Neural cell (in vitro differentiated cells): ENCODE data around the gene DNM3. TPM values are rescaled to one million over a fixed set of nuclear protein-coding genes. Genes with fewer than 3 reads are reported as not detected.

Experiments used
- H2AFZ ChIP-seq: fragments of 200-600, 300-800 bp; sonication (generic), shearing (Covaris generic); 2 replicates; pipeline ENCODE4 v1.6.0; 2014; ENCODE audit warnings: low read depth, mild to moderate bottlenecking, antibody characterized with exemption, low read length, moderate library complexity
- H3F3A ChIP-seq: fragments of 200-600 bp; shearing (Covaris generic); 2 replicates; pipeline ENCODE4 v1.6.1; 2016; ENCODE audit warnings: mild to moderate bottlenecking, moderate library complexity, mixed read lengths, antibody characterized with exemption, low read length; ENCODE audit not compliant: insufficient read depth, poor library complexity, severe bottlenecking
- H3K27ac ChIP-seq: fragments of 200-600, 300-800 bp; sonication (generic), shearing (Covaris generic); 2 replicates; pipeline ENCODE4 v1.5.1; 2014; ENCODE audit warnings: mild to moderate bottlenecking, low read length, moderate library complexity
- H3K27me3 ChIP-seq: fragments of 300-800, 200-600 bp; sonication (generic), shearing (Covaris generic); 2 replicates; pipeline ENCODE4 v1.6.0; 2014; ENCODE audit warnings: mild to moderate bottlenecking, low read depth, low read length, moderate library complexity; ENCODE audit not compliant: insufficient read depth
- H3K36me3 ChIP-seq: fragments of 300-800, 200-600 bp; sonication (generic), shearing (Covaris generic); 2 replicates; pipeline ENCODE4 v1.5.1; 2014; ENCODE audit warnings: mild to moderate bottlenecking, antibody characterized with exemption, low read length, moderate library complexity; ENCODE audit not compliant: insufficient read depth
- H3K4me2 ChIP-seq: fragments of 300-800, 200-600 bp; sonication (generic), shearing (Covaris generic); 2 replicates; pipeline ENCODE4 v1.6.0; 2014; ENCODE audit warnings: mild to moderate bottlenecking, low read length
- H3K4me3 ChIP-seq: fragments of 300-800, 200-600 bp; sonication (generic), shearing (Covaris generic); 2 replicates; pipeline ENCODE4 v1.5.1; 2014; ENCODE audit warnings: mild to moderate bottlenecking, low read length, moderate library complexity
- H3K79me2 ChIP-seq: fragments of 200-600 bp; shearing (Covaris generic); replicated peaks from 2 replicates; pipeline ENCODE4 v1.6.0; 2014; ENCODE audit warnings: mild to moderate bottlenecking, low read length, moderate library complexity; ENCODE audit not compliant: insufficient read depth
- H3K9ac ChIP-seq: fragments of 300-800, 200-600 bp; sonication (generic), shearing (Covaris generic); 2 replicates; pipeline ENCODE4 v1.6.1; 2016; ENCODE audit warnings: mild to moderate bottlenecking, low read length, mixed read lengths
- H3K9me2 ChIP-seq: fragments of 200-600 bp; shearing (Covaris generic); 2 replicates; pipeline ENCODE4 v1.6.1; 2016; ENCODE audit warnings: mild to moderate bottlenecking, low read length, mixed read lengths; ENCODE audit not compliant: insufficient read depth
- H3K9me3 ChIP-seq: fragments of 200-600, 300-800 bp; sonication (generic), shearing (Covaris generic); 2 replicates; pipeline ENCODE4 v1.6.1; 2016; ENCODE audit warnings: mild to moderate bottlenecking, mixed run types, low read length, moderate library complexity, mixed read lengths
- H4K20me1 ChIP-seq: fragments of 200-600 bp; shearing (Covaris generic); 2 replicates; pipeline ENCODE4 v1.6.1; 2016; ENCODE audit warnings: mild to moderate bottlenecking, mixed run types; ENCODE audit not compliant: insufficient read depth
- CTCF ChIP-seq: fragments of 450-650 bp; IDR thresholded peaks from 2 replicates; pipeline ENCODE4 v1.5.1; 2014; ENCODE audit warnings: antibody characterized with exemption, mild to moderate bottlenecking, moderate library complexity; ENCODE audit not compliant: poor library complexity, severe bottlenecking
- EP300 ChIP-seq: fragments of 450-650 bp; conservative IDR thresholded peaks from 2 replicates; pipeline ENCODE4 v1.6.1; 2014; ENCODE audit warnings: antibody characterized with exemption, mild to moderate bottlenecking, moderate library complexity; ENCODE audit not compliant: poor library complexity, severe bottlenecking
- EZH2 ChIP-seq: fragments of 200-600, 300-800 bp; shearing (Covaris generic), sonication (generic); IDR thresholded peaks from 2 replicates; pipeline ENCODE4 v1.6.1; 2014; ENCODE audit warnings: antibody characterized with exemption, low read length, borderline replicate concordance, mild to moderate bottlenecking; ENCODE audit not compliant: insufficient read depth, poor library complexity, severe bottlenecking
- MXI1 ChIP-seq: fragments of 450-650 bp; conservative IDR thresholded peaks from 2 replicates; pipeline ENCODE4 v1.6.1; 2014; ENCODE audit warnings: antibody characterized with exemption, mild to moderate bottlenecking; ENCODE audit not compliant: poor library complexity, severe bottlenecking
- POLR2AphosphoS5 ChIP-seq: IDR thresholded peaks from 2 replicates; pipeline ENCODE4 v1.6.1; 2012
- RAD21 ChIP-seq: fragments of 450-650 bp; conservative IDR thresholded peaks from 2 replicates; pipeline ENCODE4 v1.6.1; 2014; ENCODE audit warnings: antibody characterized with exemption, mild to moderate bottlenecking, moderate library complexity
- SMC3 ChIP-seq: fragments of 450-650 bp; conservative IDR thresholded peaks from 2 replicates; pipeline ENCODE4 v1.6.1; 2014; ENCODE audit warnings: antibody characterized with exemption, mild to moderate bottlenecking, moderate library complexity; ENCODE audit not compliant: poor library complexity
- TAF1 ChIP-seq: IDR thresholded peaks from 2 replicates; pipeline ENCODE4 v1.6.1; 2012; ENCODE audit warnings: low read depth
- polyA plus RNA-seq: library from polyadenylated mRNA; depleted of rRNA; stranded (reverse); fragments of >200 nt; gene quantifications from 2 replicates; pipeline ENCODE4 v1.2.3, GENCODE V29; 2014
- TF ChIP-seq, protein P1 (sequence below): IDR thresholded peaks from 2 replicates; pipeline ENCODE4 v1.6.1; 2012; ENCODE audit warnings: borderline replicate concordance

The DNM3 gene
- polyA plus RNA-seq, 1 donor from 2014 or later: 37.1 TPM

- Histone ChIP-seq H4K20me1 (no peaks in the 10 kb centered on the region), H3F3A (no peaks in the 10 kb centered on the region), H3K9me2 (no peaks in the 10 kb centered on the region), H3K27me3 (no peaks in the 10 kb centered on the region), H3K27ac (no peak overlapping the region), H3K79me2 (no peaks in the 10 kb centered on the region), H3K9ac (no peak overlapping the region), H3K4me2 (no peak overlapping the region), H3K9me3 (no peaks in the 10 kb centered on the region), H3K36me3 (no peaks in the 10 kb centered on the region), H2AFZ (no peak overlapping the region), H3K4me3 (no peak overlapping the region)
- no peak for TF ChIP-seq SMC3
- no peak for TF ChIP-seq TAF1
- TF ChIP-seq RAD21: no peak
- TF ChIP-seq MXI1: no peak
- no peak for TF ChIP-seq EP300
- TF ChIP-seq POLR2AphosphoS5: no peak
- TF ChIP-seq, protein P1, sequence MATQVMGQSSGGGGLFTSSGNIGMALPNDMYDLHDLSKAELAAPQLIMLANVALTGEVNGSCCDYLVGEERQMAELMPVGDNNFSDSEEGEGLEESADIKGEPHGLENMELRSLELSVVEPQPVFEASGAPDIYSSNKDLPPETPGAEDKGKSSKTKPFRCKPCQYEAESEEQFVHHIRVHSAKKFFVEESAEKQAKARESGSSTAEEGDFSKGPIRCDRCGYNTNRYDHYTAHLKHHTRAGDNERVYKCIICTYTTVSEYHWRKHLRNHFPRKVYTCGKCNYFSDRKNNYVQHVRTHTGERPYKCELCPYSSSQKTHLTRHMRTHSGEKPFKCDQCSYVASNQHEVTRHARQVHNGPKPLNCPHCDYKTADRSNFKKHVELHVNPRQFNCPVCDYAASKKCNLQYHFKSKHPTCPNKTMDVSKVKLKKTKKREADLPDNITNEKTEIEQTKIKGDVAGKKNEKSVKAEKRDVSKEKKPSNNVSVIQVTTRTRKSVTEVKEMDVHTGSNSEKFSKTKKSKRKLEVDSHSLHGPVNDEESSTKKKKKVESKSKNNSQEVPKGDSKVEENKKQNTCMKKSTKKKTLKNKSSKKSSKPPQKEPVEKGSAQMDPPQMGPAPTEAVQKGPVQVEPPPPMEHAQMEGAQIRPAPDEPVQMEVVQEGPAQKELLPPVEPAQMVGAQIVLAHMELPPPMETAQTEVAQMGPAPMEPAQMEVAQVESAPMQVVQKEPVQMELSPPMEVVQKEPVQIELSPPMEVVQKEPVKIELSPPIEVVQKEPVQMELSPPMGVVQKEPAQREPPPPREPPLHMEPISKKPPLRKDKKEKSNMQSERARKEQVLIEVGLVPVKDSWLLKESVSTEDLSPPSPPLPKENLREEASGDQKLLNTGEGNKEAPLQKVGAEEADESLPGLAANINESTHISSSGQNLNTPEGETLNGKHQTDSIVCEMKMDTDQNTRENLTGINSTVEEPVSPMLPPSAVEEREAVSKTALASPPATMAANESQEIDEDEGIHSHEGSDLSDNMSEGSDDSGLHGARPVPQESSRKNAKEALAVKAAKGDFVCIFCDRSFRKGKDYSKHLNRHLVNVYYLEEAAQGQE: no peak
- TF ChIP-seq CTCF: no peak
- no peak for TF ChIP-seq EZH2
Measured at GRCh38 chr1:172251486-172251885, 410.2 kb downstream of the DNM3 start.

- no peak overlapping the region for H3K4me2 ChIP-seq
- no peak overlapping the region for H3K27ac ChIP-seq
- no peaks in the 10 kb centered on the region for H3K27me3 ChIP-seq
- H3K36me3 ChIP-seq: no peaks in the 10 kb centered on the region
- TF ChIP-seq CTCF (no peak), EZH2 (no peak), EP300 (no peak), TAF1 (no peak), SMC3 (no peak), MXI1 (no peak), RAD21 (no peak), POLR2AphosphoS5 (no peak)
- TF ChIP-seq, protein P1: no peak
- no peaks in the 10 kb centered on the region for H3F3A ChIP-seq
- no peaks in the 10 kb centered on the region for H3K79me2 ChIP-seq
- no peak overlapping the region for H2AFZ ChIP-seq
- H3K9ac ChIP-seq: no peak overlapping the region
- no peaks in the 10 kb centered on the region for H4K20me1 ChIP-seq
- no peak overlapping the region for H3K4me3 ChIP-seq
- no peaks in the 10 kb centered on the region for H3K9me3 ChIP-seq
- H3K9me2 ChIP-seq: no peaks in the 10 kb centered on the region
Measured at GRCh38 chr1:172252321-172252720, 411.0 kb downstream of the DNM3 start.
